Neural cell (in vitro differentiated cells): ENCODE measurements around the gene ACOT7. TPM values are rescaled to one million over a fixed set of nuclear protein-coding genes. Genes with fewer than 3 reads are reported as not detected.
A peak's percentile ranks its signal among the peaks of the same experiment; 100 is the strongest.

ENCODE experiments used
- H2AFZ ChIP-seq: fragments of 200-600, 300-800 bp; sonication (generic), shearing (Covaris generic); 2 replicates; pipeline ENCODE4 v1.6.0; 2014; ENCODE audit warnings: low read depth, mild to moderate bottlenecking, antibody characterized with exemption, low read length, moderate library complexity
- H3F3A ChIP-seq: fragments of 200-600 bp; shearing (Covaris generic); 2 replicates; pipeline ENCODE4 v1.6.1; 2016; ENCODE audit warnings: mild to moderate bottlenecking, moderate library complexity, mixed read lengths, antibody characterized with exemption, low read length; ENCODE audit not compliant: insufficient read depth, poor library complexity, severe bottlenecking
- H3K27ac ChIP-seq: fragments of 200-600, 300-800 bp; sonication (generic), shearing (Covaris generic); 2 replicates; pipeline ENCODE4 v1.5.1; 2014; ENCODE audit warnings: mild to moderate bottlenecking, low read length, moderate library complexity
- H3K27me3 ChIP-seq: fragments of 300-800, 200-600 bp; sonication (generic), shearing (Covaris generic); 2 replicates; pipeline ENCODE4 v1.6.0; 2014; ENCODE audit warnings: mild to moderate bottlenecking, low read depth, low read length, moderate library complexity; ENCODE audit not compliant: insufficient read depth
- H3K36me3 ChIP-seq: fragments of 300-800, 200-600 bp; sonication (generic), shearing (Covaris generic); 2 replicates; pipeline ENCODE4 v1.5.1; 2014; ENCODE audit warnings: mild to moderate bottlenecking, antibody characterized with exemption, low read length, moderate library complexity; ENCODE audit not compliant: insufficient read depth
- H3K4me2 ChIP-seq: fragments of 300-800, 200-600 bp; sonication (generic), shearing (Covaris generic); 2 replicates; pipeline ENCODE4 v1.6.0; 2014; ENCODE audit warnings: mild to moderate bottlenecking, low read length
- H3K4me3 ChIP-seq: fragments of 300-800, 200-600 bp; sonication (generic), shearing (Covaris generic); 2 replicates; pipeline ENCODE4 v1.5.1; 2014; ENCODE audit warnings: mild to moderate bottlenecking, low read length, moderate library complexity
- H3K79me2 ChIP-seq: fragments of 200-600 bp; shearing (Covaris generic); replicated peaks from 2 replicates; pipeline ENCODE4 v1.6.0; 2014; ENCODE audit warnings: mild to moderate bottlenecking, low read length, moderate library complexity; ENCODE audit not compliant: insufficient read depth
- H3K9ac ChIP-seq: fragments of 300-800, 200-600 bp; sonication (generic), shearing (Covaris generic); 2 replicates; pipeline ENCODE4 v1.6.1; 2016; ENCODE audit warnings: mild to moderate bottlenecking, low read length, mixed read lengths
- H3K9me2 ChIP-seq: fragments of 200-600 bp; shearing (Covaris generic); 2 replicates; pipeline ENCODE4 v1.6.1; 2016; ENCODE audit warnings: mild to moderate bottlenecking, low read length, mixed read lengths; ENCODE audit not compliant: insufficient read depth
- H3K9me3 ChIP-seq: fragments of 200-600, 300-800 bp; sonication (generic), shearing (Covaris generic); 2 replicates; pipeline ENCODE4 v1.6.1; 2016; ENCODE audit warnings: mild to moderate bottlenecking, mixed run types, low read length, moderate library complexity, mixed read lengths
- H4K20me1 ChIP-seq: fragments of 200-600 bp; shearing (Covaris generic); 2 replicates; pipeline ENCODE4 v1.6.1; 2016; ENCODE audit warnings: mild to moderate bottlenecking, mixed run types; ENCODE audit not compliant: insufficient read depth
- EP300 ChIP-seq: fragments of 450-650 bp; conservative IDR thresholded peaks from 2 replicates; pipeline ENCODE4 v1.6.1; 2014; ENCODE audit warnings: antibody characterized with exemption, mild to moderate bottlenecking, moderate library complexity; ENCODE audit not compliant: poor library complexity, severe bottlenecking
- EZH2 ChIP-seq: fragments of 200-600, 300-800 bp; shearing (Covaris generic), sonication (generic); IDR thresholded peaks from 2 replicates; pipeline ENCODE4 v1.6.1; 2014; ENCODE audit warnings: antibody characterized with exemption, low read length, borderline replicate concordance, mild to moderate bottlenecking; ENCODE audit not compliant: insufficient read depth, poor library complexity, severe bottlenecking
- MXI1 ChIP-seq: fragments of 450-650 bp; conservative IDR thresholded peaks from 2 replicates; pipeline ENCODE4 v1.6.1; 2014; ENCODE audit warnings: antibody characterized with exemption, mild to moderate bottlenecking; ENCODE audit not compliant: poor library complexity, severe bottlenecking
- POLR2AphosphoS5 ChIP-seq: IDR thresholded peaks from 2 replicates; pipeline ENCODE4 v1.6.1; 2012
- RAD21 ChIP-seq: fragments of 450-650 bp; conservative IDR thresholded peaks from 2 replicates; pipeline ENCODE4 v1.6.1; 2014; ENCODE audit warnings: antibody characterized with exemption, mild to moderate bottlenecking, moderate library complexity
- SMC3 ChIP-seq: fragments of 450-650 bp; conservative IDR thresholded peaks from 2 replicates; pipeline ENCODE4 v1.6.1; 2014; ENCODE audit warnings: antibody characterized with exemption, mild to moderate bottlenecking, moderate library complexity; ENCODE audit not compliant: poor library complexity
- TAF1 ChIP-seq: IDR thresholded peaks from 2 replicates; pipeline ENCODE4 v1.6.1; 2012; ENCODE audit warnings: low read depth
- polyA plus RNA-seq: library from polyadenylated mRNA; depleted of rRNA; stranded (reverse); fragments of >200 nt; gene quantifications from 2 replicates; pipeline ENCODE4 v1.2.3, GENCODE V29; 2014
- TF ChIP-seq, protein P1 (sequence below): fragments of 450-650 bp; IDR thresholded peaks from 2 replicates; pipeline ENCODE4 v1.5.1; 2014; ENCODE audit warnings: antibody characterized with exemption, mild to moderate bottlenecking, moderate library complexity; ENCODE audit not compliant: poor library complexity, severe bottlenecking
- TF ChIP-seq, protein P2 (sequence below): IDR thresholded peaks from 2 replicates; pipeline ENCODE4 v1.6.1; 2012; ENCODE audit warnings: borderline replicate concordance

Gene ACOT7
- polyA plus RNA-seq, 1 donor from 2014 or later, result 101 TPM

DNA sequence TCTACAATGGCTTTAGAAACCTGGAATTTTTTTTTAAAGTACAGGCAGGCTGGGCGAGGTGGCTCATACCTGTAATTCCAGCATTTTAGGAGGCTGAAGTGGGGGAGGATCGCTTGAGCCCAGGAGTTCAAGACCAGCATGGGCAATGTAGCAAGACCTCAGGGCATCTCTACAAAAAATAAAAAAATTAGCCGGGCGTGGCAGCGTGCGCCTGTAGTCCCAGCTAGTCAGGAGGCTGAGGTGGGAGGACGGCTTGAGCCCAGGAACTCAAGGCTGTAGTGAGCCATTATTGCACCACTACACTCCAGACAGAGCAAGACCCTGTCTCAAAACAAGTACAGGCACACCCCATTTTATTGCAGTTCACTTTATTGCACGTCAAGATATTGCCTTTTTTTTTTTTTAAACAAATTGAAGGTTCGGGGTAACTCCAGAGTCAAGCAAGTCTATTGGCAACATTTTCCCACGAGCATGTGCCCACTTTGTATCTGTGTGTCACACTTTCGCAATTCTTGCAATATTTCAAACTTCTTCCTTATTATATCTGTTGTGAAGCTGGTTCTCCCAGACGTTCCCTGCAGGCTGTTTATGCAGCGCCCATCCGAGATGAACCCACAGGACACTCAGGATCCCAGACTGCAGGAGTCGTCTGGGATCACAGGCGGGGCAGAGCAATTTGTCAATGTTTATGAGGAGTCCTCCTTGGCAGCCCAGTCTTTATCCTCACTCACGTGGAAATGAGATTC, 21.5 kb upstream of the ACOT7 start:
- Histone ChIP-seq H3K79me2 (no peaks in the 10 kb centered on the region), H3K4me2 (no peak overlapping the region), H3K9ac (no peak overlapping the region), H2AFZ (no peak overlapping the region), H3F3A (no peaks in the 10 kb centered on the region), H3K27me3 (peaks cover 49% of the 10 kb centered on the region), H3K4me3 (no peak overlapping the region), H4K20me1 (no peaks in the 10 kb centered on the region), H3K9me2 (no peaks in the 10 kb centered on the region), H3K9me3 (no peaks in the 10 kb centered on the region), H3K27ac (no peak overlapping the region), H3K36me3 (no peaks in the 10 kb centered on the region)
- TF ChIP-seq RAD21 (no peak), EZH2 (no peak), EP300 (no peak), MXI1 (no peak), TAF1 (no peak), SMC3 (no peak), POLR2AphosphoS5 (no peak)
- TF ChIP-seq, protein P1, sequence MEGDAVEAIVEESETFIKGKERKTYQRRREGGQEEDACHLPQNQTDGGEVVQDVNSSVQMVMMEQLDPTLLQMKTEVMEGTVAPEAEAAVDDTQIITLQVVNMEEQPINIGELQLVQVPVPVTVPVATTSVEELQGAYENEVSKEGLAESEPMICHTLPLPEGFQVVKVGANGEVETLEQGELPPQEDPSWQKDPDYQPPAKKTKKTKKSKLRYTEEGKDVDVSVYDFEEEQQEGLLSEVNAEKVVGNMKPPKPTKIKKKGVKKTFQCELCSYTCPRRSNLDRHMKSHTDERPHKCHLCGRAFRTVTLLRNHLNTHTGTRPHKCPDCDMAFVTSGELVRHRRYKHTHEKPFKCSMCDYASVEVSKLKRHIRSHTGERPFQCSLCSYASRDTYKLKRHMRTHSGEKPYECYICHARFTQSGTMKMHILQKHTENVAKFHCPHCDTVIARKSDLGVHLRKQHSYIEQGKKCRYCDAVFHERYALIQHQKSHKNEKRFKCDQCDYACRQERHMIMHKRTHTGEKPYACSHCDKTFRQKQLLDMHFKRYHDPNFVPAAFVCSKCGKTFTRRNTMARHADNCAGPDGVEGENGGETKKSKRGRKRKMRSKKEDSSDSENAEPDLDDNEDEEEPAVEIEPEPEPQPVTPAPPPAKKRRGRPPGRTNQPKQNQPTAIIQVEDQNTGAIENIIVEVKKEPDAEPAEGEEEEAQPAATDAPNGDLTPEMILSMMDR, result no peak
- TF ChIP-seq, protein P2, sequence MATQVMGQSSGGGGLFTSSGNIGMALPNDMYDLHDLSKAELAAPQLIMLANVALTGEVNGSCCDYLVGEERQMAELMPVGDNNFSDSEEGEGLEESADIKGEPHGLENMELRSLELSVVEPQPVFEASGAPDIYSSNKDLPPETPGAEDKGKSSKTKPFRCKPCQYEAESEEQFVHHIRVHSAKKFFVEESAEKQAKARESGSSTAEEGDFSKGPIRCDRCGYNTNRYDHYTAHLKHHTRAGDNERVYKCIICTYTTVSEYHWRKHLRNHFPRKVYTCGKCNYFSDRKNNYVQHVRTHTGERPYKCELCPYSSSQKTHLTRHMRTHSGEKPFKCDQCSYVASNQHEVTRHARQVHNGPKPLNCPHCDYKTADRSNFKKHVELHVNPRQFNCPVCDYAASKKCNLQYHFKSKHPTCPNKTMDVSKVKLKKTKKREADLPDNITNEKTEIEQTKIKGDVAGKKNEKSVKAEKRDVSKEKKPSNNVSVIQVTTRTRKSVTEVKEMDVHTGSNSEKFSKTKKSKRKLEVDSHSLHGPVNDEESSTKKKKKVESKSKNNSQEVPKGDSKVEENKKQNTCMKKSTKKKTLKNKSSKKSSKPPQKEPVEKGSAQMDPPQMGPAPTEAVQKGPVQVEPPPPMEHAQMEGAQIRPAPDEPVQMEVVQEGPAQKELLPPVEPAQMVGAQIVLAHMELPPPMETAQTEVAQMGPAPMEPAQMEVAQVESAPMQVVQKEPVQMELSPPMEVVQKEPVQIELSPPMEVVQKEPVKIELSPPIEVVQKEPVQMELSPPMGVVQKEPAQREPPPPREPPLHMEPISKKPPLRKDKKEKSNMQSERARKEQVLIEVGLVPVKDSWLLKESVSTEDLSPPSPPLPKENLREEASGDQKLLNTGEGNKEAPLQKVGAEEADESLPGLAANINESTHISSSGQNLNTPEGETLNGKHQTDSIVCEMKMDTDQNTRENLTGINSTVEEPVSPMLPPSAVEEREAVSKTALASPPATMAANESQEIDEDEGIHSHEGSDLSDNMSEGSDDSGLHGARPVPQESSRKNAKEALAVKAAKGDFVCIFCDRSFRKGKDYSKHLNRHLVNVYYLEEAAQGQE, result no peak

DNA sequence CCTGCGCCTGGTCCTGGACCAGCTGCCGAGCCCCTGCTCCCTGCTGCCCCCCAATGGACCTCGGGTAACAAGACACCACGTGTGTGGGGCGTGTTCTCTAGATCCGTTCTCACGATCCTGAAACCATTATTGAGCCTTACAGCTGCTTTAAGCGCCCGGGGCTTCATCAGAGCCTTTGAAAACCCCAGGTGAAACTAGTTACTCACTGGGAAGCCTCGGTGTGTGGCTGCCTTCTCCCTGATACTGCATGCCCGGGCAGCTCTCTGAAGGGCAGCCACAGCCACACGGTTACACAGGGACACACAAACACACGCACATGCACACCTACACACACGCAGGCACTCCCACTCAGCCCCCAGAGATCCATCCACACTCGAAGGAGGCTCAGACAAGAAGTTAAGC, 20.9 kb upstream of the ACOT7 start:
- TF ChIP-seq, protein P1, result peak; percentile 52
- no peak for TF ChIP-seq POLR2AphosphoS5
- H3K9ac ChIP-seq, result no peak overlapping the region
- no peaks in the 10 kb centered on the region for H3K9me2 ChIP-seq
- H3K36me3 ChIP-seq, result no peaks in the 10 kb centered on the region
- H3K4me3 ChIP-seq, result no peak overlapping the region
- H2AFZ ChIP-seq, result no peak overlapping the region
- H4K20me1 ChIP-seq, result no peaks in the 10 kb centered on the region
- H3K9me3 ChIP-seq, result no peaks in the 10 kb centered on the region
- peaks cover 43% of the 10 kb centered on the region for H3K27me3 ChIP-seq
- no peak overlapping the region for H3K27ac ChIP-seq
- no peaks in the 10 kb centered on the region for H3K79me2 ChIP-seq
- no peak overlapping the region for H3K4me2 ChIP-seq
- H3F3A ChIP-seq, result no peaks in the 10 kb centered on the region
